HepG2 (cell line): ENCODE measurements around the gene NCBP3. TPM values are rescaled to one million over a fixed set of nuclear protein-coding genes. Genes with fewer than 3 reads are reported as not detected.

Experiments used
- DBP ChIP-seq: sonication (generic); formaldehyde crosslinking; IDR thresholded peaks from 2 replicates; pipeline ENCODE4 v1.4.0; 2020; ENCODE audit warnings: missing genetic modification reagents; ENCODE audit errors: not compliant biosample characterization
- FOXK2 ChIP-seq: fragments of 450-650 bp; IDR thresholded peaks from 2 replicates; pipeline ENCODE4 v1.6.1; 2016
- FUBP1 ChIP-seq: sonication (generic); formaldehyde crosslinking; IDR thresholded peaks from 2 replicates; pipeline ENCODE4 v1.5.1; 2020; ENCODE audit warnings: missing genetic modification reagents, mild to moderate bottlenecking, borderline replicate concordance
- HNF4A ChIP-seq: sonication (generic); formaldehyde crosslinking; IDR thresholded peaks from 2 replicates; pipeline ENCODE4 v1.4.0; 2020; ENCODE audit warnings: missing genetic modification reagents
- KDM6A ChIP-seq: IDR thresholded peaks from 2 replicates; pipeline ENCODE4 v1.6.1; 2016; ENCODE audit warnings: low read depth
- KLF6 ChIP-seq: IDR thresholded peaks from 2 replicates; pipeline ENCODE4 v1.8.0; 2016; ENCODE audit warnings: missing biosample characterization, missing genetic modification reagents
- MAF1 ChIP-seq: sonication (generic); formaldehyde crosslinking; IDR thresholded peaks from 2 replicates; pipeline ENCODE4 v1.5.0; 2020; ENCODE audit warnings: missing genetic modification reagents, borderline replicate concordance
- MYPOP ChIP-seq: sonication (generic); formaldehyde crosslinking; IDR thresholded peaks from 2 replicates; pipeline ENCODE4 v1.8.1; 2023; ENCODE audit warnings: mild to moderate bottlenecking, moderate library complexity, missing genetic modification reagents
- NRL ChIP-seq: sonication (generic); formaldehyde crosslinking; IDR thresholded peaks from 2 replicates; pipeline ENCODE4 v1.5.0; 2020; ENCODE audit warnings: missing genetic modification reagents, mild to moderate bottlenecking, moderate library complexity, borderline replicate concordance
- ONECUT2 ChIP-seq: sonication (generic); formaldehyde crosslinking; IDR thresholded peaks from 2 replicates; pipeline ENCODE4 v1.4.0; 2020; ENCODE audit warnings: missing genetic modification reagents
- PAX8 ChIP-seq: sonication (generic); formaldehyde crosslinking; IDR thresholded peaks from 2 replicates; pipeline ENCODE4 v1.8.0; 2022; ENCODE audit warnings: mild to moderate bottlenecking, missing genetic modification reagents, borderline replicate concordance
- PLRG1 ChIP-seq: fragments of 450-650 bp; conservative IDR thresholded peaks from 2 replicates; pipeline ENCODE4 v1.6.1; 2016
- POGZ ChIP-seq: sonication (generic); formaldehyde crosslinking; IDR thresholded peaks from 2 replicates; pipeline ENCODE4 v1.4.0; 2020; ENCODE audit warnings: mild to moderate bottlenecking, missing genetic modification reagents
- THAP7 ChIP-seq: sonication (generic); formaldehyde crosslinking; IDR thresholded peaks from 2 replicates; pipeline ENCODE4 v1.8.1; 2023; ENCODE audit warnings: mild to moderate bottlenecking, missing genetic modification reagents
- UBTF ChIP-seq: sonication (generic); formaldehyde crosslinking; IDR thresholded peaks from 2 replicates; pipeline ENCODE4 v1.4.0; 2020; ENCODE audit warnings: mild to moderate bottlenecking, missing genetic modification reagents
- ZNF160 ChIP-seq: sonication (generic); formaldehyde crosslinking; IDR thresholded peaks from 2 replicates; pipeline ENCODE4 v1.8.0; 2022; ENCODE audit warnings: mild to moderate bottlenecking, inconsistent platforms, missing genetic modification reagents
- ZNF20 ChIP-seq: sonication (generic); formaldehyde crosslinking; IDR thresholded peaks from 2 replicates; pipeline ENCODE4 v1.4.0; 2020; ENCODE audit warnings: mild to moderate bottlenecking, moderate library complexity, missing genetic modification reagents
- ZNF33B ChIP-seq: sonication (generic); formaldehyde crosslinking; IDR thresholded peaks from 2 replicates; pipeline ENCODE4 v1.5.1; 2020; ENCODE audit warnings: mild to moderate bottlenecking, missing genetic modification reagents
- ZNF343 ChIP-seq: sonication (generic); formaldehyde crosslinking; IDR thresholded peaks from 2 replicates; pipeline ENCODE4 v1.4.0; 2020; ENCODE audit warnings: mild to moderate bottlenecking, missing genetic modification reagents
- ZNF737 ChIP-seq: sonication (generic); formaldehyde crosslinking; IDR thresholded peaks from 2 replicates; pipeline ENCODE4 v1.5.0; 2020; ENCODE audit warnings: missing genetic modification reagents, mild to moderate bottlenecking, borderline replicate concordance
- ZSCAN5A ChIP-seq: sonication (generic); formaldehyde crosslinking; IDR thresholded peaks from 2 replicates; pipeline ENCODE4 v1.8.0; 2022; ENCODE audit warnings: mild to moderate bottlenecking, missing genetic modification reagents, borderline replicate concordance
- polyA plus RNA-seq, 8 experiments: library from polyadenylated mRNA; depleted of rRNA in 3 of 8; stranded (reverse) in 7 of 8; unstranded in 1 of 8; fragments of >200 nt; fragmentation: Illumina TruSeq in 4 of 8; extraction: Trizol in 4 of 8; gene quantifications; 2 replicates each; pipeline versions ENCODE4 v1.2.1 to v1.2.3, GENCODE V29; 2011 to 2016; ENCODE audit warnings: low read depth in 4 of 8, missing spikeins in 1 of 8, mixed read lengths in 1 of 8; ENCODE audit not compliant: insufficient read depth in 1 of 8
- total RNA-seq, 5 experiments: library from RNA; depleted of rRNA; stranded (reverse); fragments of >200 nt; fragmentation: Illumina TruSeq; extraction: Trizol; gene quantifications; 2 replicates each; pipeline ENCODE4 v1.2.3, GENCODE V29; 2016; ENCODE audit warnings: low read depth in 1 of 5

The NCBP3 gene
- total and polyA plus RNA-seq, 2 of the 13 experiments (the other 11 are each of a cell fraction or from before 2014, with no cell fraction given), result 19.5 to 24.8 TPM

- TF ChIP-seq THAP7 (no peak), KLF6 (CRISPR knock-in tag) (peak; percentile 79), FUBP1 (CRISPR knock-in tag) (no peak), ZNF737 (CRISPR knock-in tag) (no peak), FOXK2 (peak; percentile 57; the same call in 1 of the 2 replicates), HNF4A (peak; percentile 94), DBP (CRISPR knock-in tag) (no peak), ONECUT2 (CRISPR knock-in tag) (no peak; the same call in 1 of the 2 replicates), KDM6A (CRISPR knock-in tag) (peak; percentile 96), PLRG1 (no peak), NRL (CRISPR knock-in tag) (0 out of 2 replicates have a peak, but pooled peaks have one; percentile 84), MAF1 (CRISPR knock-in tag) (no peak; the same call in 1 of the 2 replicates), UBTF (CRISPR knock-in tag) (peak; percentile 75), ZSCAN5A (CRISPR knock-in tag) (no peak), ZNF33B (CRISPR knock-in tag) (no peak), POGZ (CRISPR knock-in tag) (no peak; the same call in 1 of the 2 replicates), MYPOP (CRISPR knock-in tag) (peak; percentile 85), PAX8 (CRISPR knock-in tag) (no peak), ZNF160 (CRISPR knock-in tag) (no peak), ZNF20 (CRISPR knock-in tag) (no peak), ZNF343 (CRISPR knock-in tag) (no peak)
Observed at GRCh38 chr17:3802461-3803307, 43.4 kb downstream of the NCBP3 start (continued).
